Measurements from ENCODE around the gene ACCSL. TPM values are rescaled to one million over a fixed set of nuclear protein-coding genes. Genes with fewer than 3 reads are reported as not detected.

ACCSL gene
- total RNA-seq, 2 experiments from 2014 or later, result not detected

DNA sequence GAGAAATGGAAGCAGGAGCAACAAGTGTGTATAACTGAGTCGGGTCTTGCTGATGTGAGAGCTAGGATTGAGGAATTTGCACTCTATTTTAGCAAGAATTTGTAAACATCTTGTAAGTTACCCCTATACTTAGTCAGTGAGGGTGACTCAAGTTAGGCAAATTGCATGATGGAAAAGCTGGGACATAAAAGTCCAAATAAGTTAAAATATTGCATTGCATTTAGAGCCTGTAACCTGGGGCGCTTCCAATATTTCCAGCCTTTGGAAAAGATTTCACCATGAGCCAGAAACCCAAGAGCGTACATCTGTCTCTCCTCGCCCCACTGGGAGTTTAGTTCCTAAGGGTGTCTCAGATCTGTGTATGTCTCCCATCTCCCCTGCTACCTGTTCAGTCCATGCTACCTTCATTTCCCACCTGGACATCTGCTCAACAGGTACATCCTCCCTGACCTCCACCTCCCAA lies 37.0 kb upstream of the ACCSL start:
- Mint-ChIP-seq H3K27me3 (peaks cover 6% of the 10 kb centered on the region), H3K9me3 (ENCODE audit: low read depth) (no peaks in the 10 kb centered on the region), H3K27ac (no peak overlapping the region)

DNA sequence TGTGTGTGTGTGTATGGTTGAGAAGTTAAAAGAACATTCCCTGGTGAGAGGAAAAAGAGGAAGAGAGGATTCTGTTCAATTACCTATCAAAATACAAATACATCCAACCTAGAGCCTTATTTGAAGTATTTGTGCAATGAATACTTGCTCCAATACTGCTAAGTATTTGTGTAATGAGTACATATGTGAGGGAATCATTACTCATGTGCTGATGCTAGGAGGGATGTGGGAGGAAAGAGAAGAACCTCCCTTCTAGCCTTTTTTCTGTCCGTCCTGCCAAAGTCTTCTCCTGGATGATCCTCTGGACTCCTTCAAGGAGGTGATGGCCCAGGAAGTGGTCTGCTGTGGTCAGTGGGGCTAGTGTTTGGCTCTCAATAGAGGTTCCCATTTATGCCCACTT lies 36.0 kb upstream of the ACCSL start:
- Mint-ChIP-seq H3K27ac (no peak overlapping the region), H3K4me1 (no peaks in the 10 kb centered on the region), H3K9me3 (ENCODE audit: low read depth) (no peaks in the 10 kb centered on the region), H3K36me3 (no peaks in the 10 kb centered on the region), H3K27me3 (peaks cover 6% of the 10 kb centered on the region), H3K4me3 (no peak overlapping the region)
- CTCF ChIA-PET, result no interaction called here
- peak; percentile 25 for DNase-seq
- ATAC-seq, result no peak

More for the DNA sequence above, 37.0 kb upstream of the ACCSL start:
- H3K4me1 Mint-ChIP-seq, result no peaks in the 10 kb centered on the region
- H3K36me3 Mint-ChIP-seq, result no peaks in the 10 kb centered on the region
- CTCF ChIA-PET, result no interaction called here
- ATAC-seq (no peak), DNase-seq (peak; percentile 9)
- H3K4me3 Mint-ChIP-seq, result no peak overlapping the region

DNA sequence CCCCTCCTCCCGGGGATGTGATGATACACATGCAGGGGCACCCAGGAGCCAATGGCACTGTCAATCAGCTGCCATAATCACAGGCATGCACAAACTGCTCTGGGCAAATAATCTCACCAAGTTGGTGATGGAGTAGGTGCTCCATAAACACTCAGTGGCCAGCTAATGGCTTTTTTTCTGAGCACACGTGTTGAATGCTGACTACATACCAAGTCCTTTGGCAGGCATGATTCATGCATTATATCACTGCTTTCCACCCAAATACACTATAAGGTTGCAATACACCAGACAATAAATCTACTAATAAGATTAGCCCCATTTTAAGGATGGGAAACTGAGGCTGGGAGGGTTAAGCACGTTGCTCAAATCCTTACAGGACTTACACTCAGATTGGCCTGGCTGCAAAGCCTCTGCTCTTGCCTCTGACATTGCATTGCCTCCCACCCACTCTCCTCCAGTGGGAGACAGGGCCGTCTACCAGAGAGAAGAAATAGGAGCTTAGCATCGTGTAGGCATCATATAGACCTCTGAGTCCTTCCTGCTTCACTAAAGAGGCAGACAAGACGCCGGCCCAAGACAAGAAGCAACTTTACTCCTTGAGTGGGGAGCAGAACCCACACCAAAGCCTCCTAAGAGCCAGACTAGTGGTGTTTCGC lies 32.7 kb upstream of the ACCSL start:
- Mint-ChIP-seq H3K27ac (no peak overlapping the region), H3K36me3 (no peaks in the 10 kb centered on the region), H3K27me3 (peaks cover 17% of the 10 kb centered on the region), H3K9me3 (ENCODE audit: low read depth) (no peaks in the 10 kb centered on the region), H3K4me1 (peaks cover 3% of the 10 kb centered on the region), H3K4me3 (no peak overlapping the region)
- ATAC-seq, result no peak
- CTCF ChIA-PET, result no interaction called here
- peak; percentile 23 for DNase-seq

DNA sequence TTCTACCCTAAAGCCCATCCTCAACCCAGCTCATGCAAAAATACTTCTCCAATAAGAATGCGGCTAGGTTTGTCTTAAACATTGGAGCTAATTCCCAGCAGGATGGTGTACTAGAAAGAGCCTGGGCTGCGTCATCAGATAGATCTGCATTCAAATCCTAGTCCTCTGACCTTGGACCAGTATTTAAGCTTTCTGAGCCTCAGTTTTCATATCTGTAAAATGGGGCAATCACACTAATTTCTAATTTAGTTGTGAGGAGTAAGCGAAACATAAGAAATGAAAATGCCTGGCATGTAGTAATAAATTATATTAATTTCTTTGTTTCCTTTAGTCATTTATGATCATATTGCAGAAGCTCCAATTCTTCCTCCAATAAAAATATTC lies 32.2 kb upstream of the ACCSL start:
- CTCF ChIA-PET, result no interaction called here
- Mint-ChIP-seq H3K4me1 (peaks cover 3% of the 10 kb centered on the region), H3K9me3 (ENCODE audit: low read depth) (no peaks in the 10 kb centered on the region), H3K27ac (no peak overlapping the region), H3K4me3 (no peak overlapping the region), H3K36me3 (no peaks in the 10 kb centered on the region), H3K27me3 (peaks cover 17% of the 10 kb centered on the region)
- DNase-seq (peak; percentile 26), ATAC-seq (no peak)

DNA sequence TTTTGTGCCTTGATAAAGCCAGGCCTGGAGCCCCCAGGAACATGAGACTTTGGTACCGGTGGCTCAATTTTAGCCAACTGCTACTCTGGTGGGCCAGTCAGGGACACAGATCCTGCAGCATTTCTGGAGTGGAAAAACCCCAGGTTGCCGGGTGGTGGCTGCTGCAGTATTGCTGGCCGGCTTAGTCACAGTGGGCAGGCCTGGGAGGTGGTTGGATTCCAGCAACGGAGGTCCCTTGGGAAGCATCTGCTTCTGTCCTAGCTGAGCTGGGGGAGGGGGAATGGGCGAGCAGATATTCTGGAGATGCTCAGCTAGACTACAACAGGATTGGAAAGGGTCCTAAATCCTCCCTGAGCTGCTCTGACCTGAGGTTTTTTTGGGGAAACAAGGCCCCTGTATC lies 31.6 kb upstream of the ACCSL start:
- no peak overlapping the region for H3K27ac Mint-ChIP-seq
- H3K4me3 Mint-ChIP-seq, result no peak overlapping the region
- CTCF ChIA-PET, result no interaction called here
- peaks cover 3% of the 10 kb centered on the region for H3K4me1 Mint-ChIP-seq
- ATAC-seq (no peak), DNase-seq (peak; percentile 31)
- H3K27me3 Mint-ChIP-seq, result peaks cover 20% of the 10 kb centered on the region
- no peaks in the 10 kb centered on the region for H3K36me3 Mint-ChIP-seq
- no peaks in the 10 kb centered on the region for H3K9me3 Mint-ChIP-seq (ENCODE audit: low read depth)

DNA sequence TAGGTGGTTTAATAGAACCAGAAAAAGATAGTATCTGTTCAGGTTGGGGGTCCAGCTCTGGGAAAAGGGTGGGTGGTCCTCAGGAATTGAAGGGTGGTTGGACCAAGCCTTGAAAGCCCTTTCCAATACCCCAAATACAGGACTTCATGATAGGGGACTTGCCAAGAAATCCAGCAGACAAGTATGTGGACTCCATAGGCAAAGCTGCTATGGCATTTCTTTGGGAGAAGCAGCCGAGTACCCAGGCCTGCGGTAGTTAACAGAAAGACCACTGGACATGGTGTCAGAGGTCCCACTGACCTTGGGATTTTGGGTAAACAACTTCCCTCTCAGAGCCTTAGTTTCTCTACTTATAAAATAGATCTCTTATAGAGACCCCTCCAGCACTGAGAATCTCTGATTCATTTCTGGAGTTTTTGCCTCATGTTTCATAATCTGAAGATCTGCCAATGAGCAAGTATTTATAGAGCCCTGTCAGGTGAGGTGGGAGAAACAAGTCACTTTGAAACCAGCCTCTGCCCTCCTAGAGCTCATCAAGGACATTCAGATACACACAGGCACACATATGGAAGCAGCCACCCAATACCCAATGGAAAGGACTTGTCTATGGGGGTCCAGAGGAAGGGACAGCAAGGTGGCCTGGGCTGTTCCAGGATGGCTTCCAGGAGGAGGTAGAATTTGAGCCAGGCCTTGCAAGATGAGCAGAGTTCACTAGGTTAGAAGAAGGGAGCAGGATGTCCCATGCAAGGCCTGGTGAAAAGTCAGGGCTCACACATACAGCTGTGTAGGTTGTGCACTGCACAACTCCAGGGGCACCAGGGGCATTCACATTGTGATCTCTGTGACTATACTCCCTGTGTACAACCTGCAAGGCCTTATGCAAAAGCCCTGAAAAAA lies 31.0 kb upstream of the ACCSL start:
- Mint-ChIP-seq H3K36me3 (no peaks in the 10 kb centered on the region), H3K27me3 (peaks cover 25% of the 10 kb centered on the region), H3K27ac (no peak overlapping the region), H3K4me1 (peaks cover 3% of the 10 kb centered on the region), H3K9me3 (ENCODE audit: low read depth) (no peaks in the 10 kb centered on the region), H3K4me3 (no peak overlapping the region)
- ATAC-seq (no peak), DNase-seq (peak; percentile 36)
- CTCF ChIA-PET, result no interaction called here

DNA sequence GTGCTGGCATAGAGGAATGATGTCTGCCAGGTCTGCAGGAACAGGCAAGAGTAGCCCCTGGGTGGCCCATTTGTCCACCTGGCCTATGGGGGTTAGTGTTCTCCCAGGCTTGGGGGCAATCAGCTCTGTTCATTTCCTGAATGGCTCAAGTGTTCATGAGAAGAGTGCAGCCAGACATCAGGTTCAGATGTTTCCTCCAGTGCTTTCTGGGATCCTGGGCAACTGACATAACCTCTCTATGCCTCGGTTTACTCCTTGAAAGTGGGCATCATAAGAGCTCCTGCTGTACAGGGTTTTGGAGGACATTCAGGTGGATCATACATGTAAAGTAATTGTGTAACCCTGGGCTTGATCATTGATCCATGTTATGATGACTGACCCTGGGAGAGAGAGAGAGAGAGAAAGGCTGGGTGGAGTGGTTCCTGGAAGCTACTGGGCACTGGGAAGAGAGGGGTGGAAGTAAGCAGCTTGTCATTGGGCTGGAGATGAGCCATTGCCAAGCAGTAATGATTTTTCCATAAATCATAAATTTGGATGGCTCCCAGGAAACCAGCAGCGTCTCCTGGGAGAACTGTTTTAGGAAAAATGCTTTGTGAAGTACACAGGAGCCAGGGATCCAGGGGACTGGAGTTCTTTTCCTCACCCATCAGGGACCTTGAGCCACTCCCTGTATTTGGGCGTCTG lies 30.2 kb upstream of the ACCSL start:
- DNase-seq, result peak; percentile 26
- no peak for ATAC-seq
- CTCF ChIA-PET, result no interaction called here
- H3K4me3 Mint-ChIP-seq, result no peak overlapping the region
- H3K9me3 Mint-ChIP-seq (ENCODE audit: low read depth), result no peaks in the 10 kb centered on the region
- H3K27me3 Mint-ChIP-seq, result peaks cover 29% of the 10 kb centered on the region
- no peaks in the 10 kb centered on the region for H3K36me3 Mint-ChIP-seq
- no peak overlapping the region for H3K27ac Mint-ChIP-seq
- peaks cover 3% of the 10 kb centered on the region for H3K4me1 Mint-ChIP-seq

DNA sequence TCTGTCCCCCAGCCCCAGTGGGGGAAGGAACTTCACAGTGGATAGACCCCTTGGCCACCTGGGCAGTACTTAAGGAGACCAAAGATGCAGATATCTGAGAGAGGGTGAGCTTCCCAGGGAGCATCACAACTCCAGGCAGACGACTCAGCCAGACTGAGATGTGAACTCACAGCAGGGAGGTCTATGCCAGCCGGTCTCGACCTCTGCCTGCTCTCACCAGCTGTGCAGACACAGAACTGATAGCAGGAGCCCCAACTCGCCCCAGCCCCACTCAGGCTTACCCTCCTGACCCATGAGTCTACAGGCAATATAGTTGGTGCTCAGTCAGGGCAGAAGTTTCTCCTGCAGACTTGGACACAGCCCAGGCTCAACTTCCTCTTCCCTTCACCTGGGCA lies 29.7 kb upstream of the ACCSL start:
- no peak overlapping the region for H3K4me3 Mint-ChIP-seq
- H3K9me3 Mint-ChIP-seq (ENCODE audit: low read depth), result no peaks in the 10 kb centered on the region
- peaks cover 31% of the 10 kb centered on the region for H3K27me3 Mint-ChIP-seq
- ATAC-seq, result no peak
- no peaks in the 10 kb centered on the region for H3K36me3 Mint-ChIP-seq
- DNase-seq, result peak; percentile 33
- CTCF ChIA-PET, result no interaction called here
- H3K27ac Mint-ChIP-seq, result no peak overlapping the region
- peaks cover 3% of the 10 kb centered on the region for H3K4me1 Mint-ChIP-seq

DNA sequence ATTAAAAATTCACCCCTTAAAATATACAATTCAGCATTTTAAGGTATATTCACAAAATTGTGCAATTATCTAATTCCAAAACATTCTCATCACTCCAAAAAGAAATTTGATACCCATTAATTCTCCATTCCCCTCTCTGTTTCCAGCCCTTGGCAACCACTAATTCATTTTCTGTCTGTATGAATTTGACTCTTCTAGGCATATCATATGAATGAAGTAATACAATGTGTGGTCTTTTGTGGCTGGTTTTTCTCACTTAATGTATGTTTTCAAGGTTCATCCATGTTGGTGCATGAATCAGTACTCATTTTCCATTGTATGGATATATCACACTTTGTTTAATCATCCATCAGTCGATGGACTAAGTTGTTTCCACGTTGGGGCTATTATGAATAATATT lies 29.0 kb upstream of the ACCSL start:
- H3K27me3 Mint-ChIP-seq, result peaks cover 35% of the 10 kb centered on the region
- no peak overlapping the region for H3K27ac Mint-ChIP-seq
- peaks cover 3% of the 10 kb centered on the region for H3K4me1 Mint-ChIP-seq
- CTCF ChIA-PET, result no interaction called here
- no peak for ATAC-seq
- H3K9me3 Mint-ChIP-seq (ENCODE audit: low read depth), result peaks cover 2% of the 10 kb centered on the region
- no peaks in the 10 kb centered on the region for H3K36me3 Mint-ChIP-seq
- no peak for DNase-seq
- no peak overlapping the region for H3K4me3 Mint-ChIP-seq

DNA sequence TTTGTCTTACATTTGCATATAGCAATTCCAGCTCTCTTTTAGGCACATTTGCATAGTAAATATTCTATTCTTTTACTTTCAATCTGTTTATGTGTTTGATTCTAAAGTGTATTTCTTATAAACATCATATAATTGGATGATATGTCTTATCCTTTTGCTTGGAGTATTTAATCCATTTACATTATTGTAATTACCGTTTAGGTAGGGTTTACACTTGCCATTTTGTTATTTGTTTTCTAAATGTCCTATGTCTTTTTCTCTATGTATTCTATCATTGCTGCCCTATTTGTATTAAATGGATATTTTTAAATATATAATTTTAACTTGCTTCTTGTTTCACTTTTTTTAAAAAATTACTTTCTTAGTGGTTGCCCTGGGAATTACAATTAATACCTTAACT lies 22.8 kb upstream of the ACCSL start:
- H3K36me3 Mint-ChIP-seq, result no peaks in the 10 kb centered on the region
- CTCF ChIA-PET, result no interaction called here
- H3K4me1 Mint-ChIP-seq, result no peaks in the 10 kb centered on the region
- H3K27me3 Mint-ChIP-seq, result peaks cover 51% of the 10 kb centered on the region
- ATAC-seq (no peak), DNase-seq (no peak)
- H3K4me3 Mint-ChIP-seq, result no peak overlapping the region
- peaks cover 2% of the 10 kb centered on the region for H3K9me3 Mint-ChIP-seq (ENCODE audit: low read depth)
- no peak overlapping the region for H3K27ac Mint-ChIP-seq

DNA sequence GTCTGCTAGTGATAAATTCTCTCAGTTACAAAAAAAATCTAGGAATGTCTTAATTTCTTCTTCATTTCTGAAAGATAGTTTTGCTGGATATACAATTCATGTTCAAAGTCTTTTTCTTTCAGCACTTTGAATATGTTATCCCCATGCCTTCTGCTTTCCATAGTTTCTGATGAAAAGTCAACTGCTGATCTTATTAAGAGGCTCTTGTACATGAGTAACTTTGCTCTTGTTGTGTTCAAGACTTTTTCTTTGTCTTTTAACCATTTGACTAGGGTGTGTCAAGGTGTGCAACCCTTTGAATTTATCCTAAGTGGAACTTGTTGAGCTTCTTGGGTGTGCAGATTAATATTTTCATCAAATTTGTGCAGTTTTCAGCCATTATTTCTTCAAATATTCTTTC lies 22.1 kb upstream of the ACCSL start:
- no peak for DNase-seq
- Mint-ChIP-seq H3K36me3 (no peaks in the 10 kb centered on the region), H3K27ac (no peak overlapping the region), H3K9me3 (ENCODE audit: low read depth) (peaks cover 2% of the 10 kb centered on the region), H3K27me3 (peaks cover 51% of the 10 kb centered on the region), H3K4me1 (no peaks in the 10 kb centered on the region), H3K4me3 (no peak overlapping the region)
- CTCF ChIA-PET, result no interaction called here
- no peak for ATAC-seq

DNA sequence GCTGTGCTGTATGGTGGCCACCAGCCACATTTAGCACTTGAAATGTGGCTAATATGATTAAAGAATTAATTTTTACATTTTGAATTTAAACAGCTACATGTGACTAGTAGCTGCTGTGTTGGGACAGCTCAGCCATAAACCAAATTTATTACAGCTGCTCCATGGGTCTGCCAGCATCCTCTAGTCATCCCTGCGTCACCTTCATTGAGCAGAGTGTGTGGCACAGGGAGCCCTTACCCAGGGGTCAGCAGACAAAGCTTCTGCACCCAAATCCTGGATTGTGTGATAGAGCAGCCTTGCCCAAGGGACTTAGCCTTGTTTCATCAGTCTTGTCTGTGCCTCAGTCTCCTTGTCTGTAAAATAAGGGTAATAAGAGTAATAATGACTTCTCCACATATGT lies 19.4 kb upstream of the ACCSL start:
- H3K4me3 Mint-ChIP-seq, result no peak overlapping the region
- no peak overlapping the region for H3K27ac Mint-ChIP-seq
- CTCF ChIA-PET, result no interaction called here
- H3K36me3 Mint-ChIP-seq, result no peaks in the 10 kb centered on the region
- peaks cover 45% of the 10 kb centered on the region for H3K27me3 Mint-ChIP-seq
- H3K4me1 Mint-ChIP-seq, result no peaks in the 10 kb centered on the region
- H3K9me3 Mint-ChIP-seq (ENCODE audit: low read depth), result no peaks in the 10 kb centered on the region
- no peak for DNase-seq
- no peak for ATAC-seq

DNA sequence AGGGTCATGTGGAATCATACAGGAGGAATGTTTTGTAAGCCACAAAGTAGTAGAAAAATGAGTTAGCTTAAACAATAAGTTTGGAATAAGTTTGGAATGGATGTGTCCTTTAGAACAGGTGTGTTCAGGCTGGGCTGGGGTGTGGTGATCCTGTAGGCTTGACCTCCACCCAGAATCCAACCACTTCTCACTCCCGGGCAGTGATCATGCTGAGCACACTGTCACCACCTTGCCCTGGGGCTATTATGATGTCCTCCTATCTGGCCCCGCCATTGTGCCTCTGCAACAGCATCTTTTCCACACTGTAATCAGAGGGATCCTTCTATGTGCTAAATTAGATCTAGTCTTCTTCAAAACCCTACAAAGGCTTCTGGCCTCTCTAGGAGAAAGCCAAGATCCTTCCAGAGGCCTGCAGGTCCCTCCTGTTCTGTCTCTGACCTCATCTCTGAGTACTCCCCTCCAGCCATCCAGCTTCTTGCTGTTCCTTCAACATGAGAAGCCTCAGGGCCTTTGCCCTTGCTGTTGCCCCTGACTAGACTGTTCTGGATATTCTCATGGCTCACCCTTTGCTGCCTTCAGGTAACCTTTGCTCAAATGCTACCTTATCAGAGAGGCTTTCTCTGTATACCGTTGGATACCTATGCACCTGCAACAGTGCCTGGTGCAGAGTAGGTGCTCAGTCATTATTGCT lies 18.8 kb upstream of the ACCSL start:
- ATAC-seq, result no peak
- Mint-ChIP-seq H3K9me3 (ENCODE audit: low read depth) (no peaks in the 10 kb centered on the region), H3K36me3 (no peaks in the 10 kb centered on the region), H3K4me3 (no peak overlapping the region), H3K27me3 (peaks cover 42% of the 10 kb centered on the region), H3K27ac (no peak overlapping the region), H3K4me1 (no peaks in the 10 kb centered on the region)
- CTCF ChIA-PET, result no interaction called here
- DNase-seq, result no peak

Data from activated CD8-positive, alpha-beta memory T cell treated with anti-CD3 and anti-CD28 coated beads, Interleukin-2, amount 10 ng/mL, durations not matched to agents 7 days and 5 days (primary cell).